ENCODE data around the gene TPM2. TPM values are rescaled to one million over a fixed set of nuclear protein-coding genes. Genes with fewer than 3 reads are reported as not detected.
A peak's percentile ranks its signal among the peaks of the same experiment; 100 is the strongest.

TPM2 gene
- total RNA-seq (2014; rRNA removed; shearing (Covaris generic)), result 36.3 and 40.7 TPM in 2 replicates
- polyA plus RNA-seq (2014; cell fraction: nucleus; rRNA removed), result 38.5 and 49.2 TPM in 2 replicates

DNA sequence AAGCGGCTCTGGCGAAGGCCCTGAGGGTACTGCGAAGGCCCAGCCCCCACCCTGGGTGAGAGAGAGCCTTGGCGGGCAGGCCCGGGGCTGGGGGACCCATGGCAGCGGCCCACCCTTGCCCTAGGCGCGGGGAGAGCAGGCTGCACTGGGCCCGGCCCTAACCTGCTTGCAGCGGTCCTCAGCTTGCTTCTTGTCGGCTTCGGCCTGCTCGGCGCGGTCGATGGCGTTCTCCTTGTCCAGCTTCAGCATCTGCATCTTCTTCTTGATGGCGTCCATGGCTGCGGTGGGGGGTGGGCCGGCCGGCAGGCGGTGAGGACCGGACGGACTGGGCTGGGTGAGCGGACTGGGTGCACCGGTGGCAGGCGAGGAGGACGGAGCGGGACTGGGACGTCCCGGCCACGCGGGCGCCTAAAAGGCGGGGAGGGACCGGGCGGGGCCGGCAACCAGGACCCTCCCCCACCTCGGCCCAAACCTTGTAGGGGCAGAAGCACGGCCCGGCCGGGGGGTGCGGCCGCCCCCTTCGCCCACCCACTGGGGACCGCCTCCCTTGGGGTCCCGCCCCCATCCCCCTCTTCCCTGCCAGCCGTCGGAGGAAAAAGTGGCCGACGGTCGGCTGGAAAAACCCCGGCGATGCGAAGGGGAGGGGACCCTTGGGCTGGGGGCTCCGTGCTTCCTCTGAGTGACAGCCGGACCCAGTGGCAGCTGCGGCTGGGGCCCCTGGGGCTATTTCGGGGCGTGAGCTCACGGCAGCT is at the start of gene TPM2:
TPM2 (minus strand) TSS at position 384 of the 752 bp plus-strand sequence; CDS start at position 276, 108 bp downstream.
- DNase-seq (ENCODE audit: extremely low read depth, low read depth), result no peak

GRCh38 chr9:35738924-35739323 is 49.2 kb upstream of the TPM2 start:
- DNase-seq (ENCODE audit: extremely low read depth, low read depth), result no peak

DNA sequence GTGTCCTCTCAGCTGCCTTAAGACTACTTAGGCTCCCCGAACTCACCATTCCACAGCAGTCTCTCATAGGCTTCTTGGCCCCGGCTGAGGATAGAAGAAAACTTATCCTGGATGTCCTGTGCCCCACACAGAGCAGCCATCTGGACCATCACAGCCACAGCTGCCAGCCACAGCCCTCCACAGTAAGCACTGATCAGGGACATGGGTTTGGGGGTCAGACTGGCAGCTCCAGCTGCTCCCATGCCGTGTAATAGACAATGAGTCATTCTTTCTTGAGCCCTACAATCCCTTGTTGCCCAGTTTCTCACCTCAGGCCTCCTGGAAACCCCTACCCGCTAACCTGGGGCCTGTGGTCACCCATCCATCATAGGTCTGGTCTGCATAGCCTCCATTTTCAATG is 48.5 kb upstream of the TPM2 start:
- no peak for DNase-seq (ENCODE audit: extremely low read depth, low read depth)

DNA sequence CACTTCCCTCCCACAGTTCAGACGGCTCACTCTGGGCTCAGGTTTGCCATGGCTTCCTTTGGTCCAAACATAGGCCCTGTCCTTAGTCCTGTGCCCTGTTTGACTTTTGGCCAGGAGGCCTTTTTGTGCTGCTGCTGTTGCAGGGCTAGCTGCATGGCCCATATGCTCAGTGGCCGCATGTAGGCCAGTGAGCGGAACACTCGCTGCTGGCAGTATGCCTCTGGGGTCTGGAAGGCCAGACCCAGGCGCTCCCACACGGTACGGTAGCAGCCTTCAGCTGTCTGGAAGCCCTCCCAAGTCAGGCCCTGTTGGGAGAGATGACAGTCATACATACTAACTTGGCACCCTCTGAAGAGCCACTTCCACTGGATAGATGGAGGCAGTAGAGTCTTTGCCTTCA is 47.4 kb upstream of the TPM2 start:
- DNase-seq (ENCODE audit: extremely low read depth, low read depth), result no peak

GRCh38 chr9:35736201-35736633 is 46.5 kb upstream of the TPM2 start:
- DNase-seq (ENCODE audit: extremely low read depth, low read depth), result peak; percentile 74

GRCh38 chr9:35734096-35734495 is 44.4 kb upstream of the TPM2 start:
- no peak for DNase-seq (ENCODE audit: extremely low read depth, low read depth)

GRCh38 chr9:35732800-35733541 is 43.2 kb upstream of the TPM2 start:
- DNase-seq (ENCODE audit: extremely low read depth, low read depth), result no peak

DNA sequence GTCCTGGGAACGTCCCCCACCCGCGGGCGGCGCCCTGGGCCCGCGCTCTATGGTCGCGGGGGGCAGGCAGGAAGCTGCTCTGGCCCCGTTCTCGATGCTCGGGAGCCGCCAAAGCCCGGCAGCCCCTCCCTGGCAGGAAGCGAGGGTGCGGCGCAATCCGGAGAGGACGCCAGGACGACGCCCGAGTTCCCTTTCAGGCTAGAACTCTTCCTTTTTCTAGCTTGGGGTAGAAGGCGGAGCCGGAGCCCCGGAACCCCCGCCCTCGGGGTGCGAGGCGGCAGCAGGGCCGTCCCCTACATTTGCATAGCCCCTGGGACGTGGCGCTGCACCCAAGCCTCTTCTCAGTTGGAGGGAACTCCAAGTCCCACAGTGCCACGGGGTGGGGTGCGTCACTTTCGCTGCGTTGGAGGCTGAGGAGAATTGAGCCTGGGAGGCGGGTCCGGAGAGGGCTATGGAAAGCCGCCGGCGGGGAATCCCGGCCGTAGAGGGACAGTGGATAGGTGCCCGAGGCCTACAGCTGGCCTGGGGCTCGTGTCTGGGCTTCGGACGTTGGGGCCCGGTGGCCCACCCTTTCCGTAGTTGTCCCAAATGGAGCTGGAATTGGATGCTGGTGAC is 42.6 kb upstream of the TPM2 start, which contains the start of the genes CREB3 and TLN1:
CREB3 (plus strand) TSS at position 482 of the 615 bp plus-strand sequence; CDS start at position 589, 107 bp downstream.
TLN1 (minus strand) TSS at position 11 of the 615 bp plus-strand sequence. CDS start 6,501 bp downstream, outside the sequence.
- peak; percentile 96 for DNase-seq (ENCODE audit: extremely low read depth, low read depth)

DNA sequence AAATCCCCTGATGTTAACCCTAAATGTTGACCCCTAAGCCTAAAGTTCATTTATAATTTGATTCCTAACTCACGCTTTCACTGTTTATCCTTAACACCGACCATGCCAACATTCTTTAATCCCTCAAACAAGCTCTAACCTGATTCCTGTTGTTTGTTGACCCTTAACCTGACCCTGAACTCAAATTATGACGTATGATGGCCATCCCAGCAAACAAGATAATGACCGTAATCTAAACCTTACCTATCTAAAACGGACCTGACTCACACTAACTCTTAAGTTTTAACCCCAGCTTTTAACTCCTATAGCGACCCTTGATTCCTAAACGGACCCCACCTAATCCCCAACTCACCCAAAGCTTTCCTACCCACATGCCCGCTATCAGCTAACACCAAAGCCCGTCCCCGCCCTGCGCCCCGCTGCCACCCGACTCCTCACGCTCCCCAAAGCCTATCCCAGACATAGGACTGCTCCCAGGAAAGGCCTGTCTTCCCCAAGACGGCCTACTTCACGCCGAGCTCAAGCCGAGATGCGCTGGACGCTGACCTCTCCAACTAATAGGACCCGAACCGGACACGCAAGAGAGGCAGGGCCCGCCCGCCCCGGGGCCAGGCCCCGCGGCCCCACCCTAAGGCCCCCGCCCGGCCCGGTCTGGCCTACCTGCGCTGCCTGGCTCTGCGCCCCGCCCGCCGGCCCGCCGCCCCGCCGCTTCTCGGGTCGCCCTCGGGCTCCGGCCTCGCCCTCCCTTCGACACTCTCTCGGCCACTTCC is 41.9 kb upstream of the TPM2 start:
- no peak for DNase-seq (ENCODE audit: extremely low read depth, low read depth)

DNA sequence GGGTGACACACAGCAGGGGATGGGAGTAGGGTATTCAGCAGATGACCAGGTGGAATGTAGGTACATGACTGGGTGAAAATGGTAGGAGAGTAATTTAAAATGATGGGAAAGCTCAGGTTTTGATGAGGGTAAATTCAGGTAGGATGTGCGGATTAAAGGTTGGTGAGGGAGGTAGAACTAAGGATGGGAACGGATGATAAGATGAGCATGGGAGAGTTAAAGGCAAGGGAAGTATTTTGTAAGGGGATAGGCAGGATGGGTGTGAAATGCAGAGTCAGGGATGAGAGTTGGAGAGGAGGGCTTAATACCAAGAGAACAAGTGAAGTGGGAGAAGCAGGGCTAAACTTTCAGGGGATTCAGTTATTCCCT is 40.7 kb upstream of the TPM2 start:
- DNase-seq (ENCODE audit: extremely low read depth, low read depth), result no peak

- DNase-seq (ENCODE audit: extremely low read depth, low read depth), result peak; percentile 40
Measured at GRCh38 chr9:35729700-35730485, 40.2 kb upstream of the TPM2 start.

DNA sequence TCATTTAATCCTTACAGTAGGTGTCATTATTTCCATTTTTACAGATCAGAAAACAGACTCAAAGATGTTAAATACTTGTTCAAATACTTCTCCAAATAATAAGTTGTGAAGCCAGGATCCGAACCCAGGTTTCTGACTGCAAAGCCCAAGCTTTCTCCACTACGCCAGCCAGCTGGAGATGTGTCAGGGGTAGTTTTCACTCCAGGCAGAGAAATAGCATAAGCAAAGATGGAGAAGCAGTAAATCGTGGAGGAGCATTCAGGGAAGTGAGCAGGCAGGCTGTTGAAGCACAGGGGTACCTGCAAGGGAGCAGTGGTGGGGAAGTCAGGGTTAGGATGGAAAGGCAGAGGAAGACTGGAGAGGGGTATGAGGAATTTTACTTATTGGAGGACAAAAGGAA is 39.4 kb upstream of the TPM2 start:
- no peak for DNase-seq (ENCODE audit: extremely low read depth, low read depth)

GRCh38 chr9:35728041-35728971 is 38.6 kb upstream of the TPM2 start:
- no peak for DNase-seq (ENCODE audit: extremely low read depth, low read depth)

- no peak for DNase-seq (ENCODE audit: extremely low read depth, low read depth)
Measured at GRCh38 chr9:35727676-35728040, 37.9 kb upstream of the TPM2 start.

DNA sequence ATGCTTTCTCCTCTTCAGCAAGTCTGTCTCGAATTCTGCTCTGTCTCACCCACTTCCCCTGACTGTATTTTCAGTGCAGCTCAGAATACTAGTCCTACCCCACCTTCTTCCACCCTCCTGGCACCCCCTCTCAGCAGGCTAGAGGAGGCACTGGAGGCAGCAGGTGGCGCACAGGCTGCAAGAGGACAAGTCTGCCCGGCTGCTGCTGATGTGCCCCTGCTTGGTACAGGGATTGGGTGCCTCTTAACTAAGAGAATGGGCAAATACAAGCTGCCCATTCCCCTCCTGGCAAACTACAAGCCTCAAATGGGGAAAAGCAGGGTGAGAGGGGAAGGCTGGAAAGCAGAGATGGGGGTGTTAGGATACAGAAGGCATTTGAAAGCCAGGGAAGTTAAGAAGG is 37.2 kb upstream of the TPM2 start:
- no peak for DNase-seq (ENCODE audit: extremely low read depth, low read depth)

DNA sequence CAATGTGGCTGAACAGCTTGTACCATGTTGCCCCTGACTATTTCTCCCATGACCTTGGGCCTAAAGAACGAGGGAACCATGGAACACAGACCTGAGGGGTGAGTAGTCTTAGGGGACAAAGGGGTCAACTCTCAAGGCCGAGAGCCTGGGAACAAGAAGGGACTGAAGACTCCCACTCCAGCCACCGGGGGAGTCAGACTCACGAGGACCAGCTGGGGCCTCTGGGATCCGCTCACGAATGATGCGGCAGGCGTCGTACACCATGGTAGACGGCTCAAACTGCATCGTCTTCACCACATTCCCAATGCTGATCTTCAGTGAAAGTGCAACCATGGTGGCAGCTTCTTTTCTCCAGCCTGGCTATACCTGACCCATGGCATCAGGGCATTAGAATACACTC is 35.6 kb upstream of the TPM2 start:
- DNase-seq (ENCODE audit: extremely low read depth, low read depth), result no peak

DNA sequence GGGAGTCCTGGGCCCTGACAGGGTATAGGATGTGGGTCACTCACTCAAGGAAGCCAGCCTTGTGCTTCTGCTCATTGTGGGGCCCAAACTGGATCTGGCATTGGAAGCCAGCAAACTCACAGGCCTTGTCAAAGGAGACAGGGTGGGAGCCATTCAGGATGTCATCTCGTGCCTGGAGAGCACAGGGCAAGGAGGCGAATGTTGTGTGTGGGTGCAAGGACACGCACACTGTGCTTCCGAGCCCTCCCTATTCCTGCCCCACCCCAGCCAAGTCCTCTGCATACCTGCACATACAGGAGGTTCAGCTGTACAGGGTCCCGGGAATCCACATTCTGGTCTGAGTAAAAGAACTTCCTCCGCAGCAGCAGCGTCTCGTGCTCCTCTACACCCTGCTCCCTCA is 34.2 kb upstream of the TPM2 start:
- DNase-seq (ENCODE audit: extremely low read depth, low read depth), result no peak

GRCh38 chr9:35723426-35723825 is 33.7 kb upstream of the TPM2 start:
- DNase-seq (ENCODE audit: extremely low read depth, low read depth), result no peak

- DNase-seq (ENCODE audit: extremely low read depth, low read depth), result no peak
Measured at GRCh38 chr9:35719546-35719945, 29.8 kb upstream of the TPM2 start.

All from NCI-H460 (cell line).